ENCODE data around the gene MED15.

DNA sequence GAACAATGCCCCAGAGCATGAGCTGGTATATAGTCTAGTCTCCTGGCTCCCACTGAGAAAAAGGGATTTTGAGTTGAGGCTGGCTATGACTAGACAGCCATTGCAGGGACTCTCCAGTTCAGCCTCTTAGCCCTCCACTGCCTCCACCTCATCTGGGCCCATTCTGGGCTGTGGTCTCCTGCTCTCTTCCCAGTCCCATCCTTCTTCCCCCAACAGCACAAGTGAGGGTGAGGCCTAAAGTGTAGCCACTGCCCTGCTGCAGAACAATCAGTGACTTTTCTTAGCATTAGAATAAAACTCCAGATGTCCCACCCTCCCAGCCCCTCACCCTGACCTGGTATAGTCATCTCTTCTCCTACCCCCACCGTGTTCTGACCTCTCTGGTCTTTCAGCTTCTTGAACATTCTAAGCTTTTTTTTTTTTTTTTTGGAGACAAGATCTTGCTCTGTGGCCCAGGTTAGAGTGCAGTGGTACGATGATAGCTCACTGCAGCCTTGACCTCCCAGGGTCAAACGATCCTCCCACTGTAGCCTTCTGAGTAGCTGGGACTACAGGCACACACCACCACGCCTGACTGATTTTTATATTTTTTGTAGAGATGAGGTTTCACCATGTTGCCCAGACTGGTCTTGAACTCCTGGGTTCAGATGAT, 4.3 kb downstream of the MED15 start:
- TF ChIP-seq, protein P1, sequence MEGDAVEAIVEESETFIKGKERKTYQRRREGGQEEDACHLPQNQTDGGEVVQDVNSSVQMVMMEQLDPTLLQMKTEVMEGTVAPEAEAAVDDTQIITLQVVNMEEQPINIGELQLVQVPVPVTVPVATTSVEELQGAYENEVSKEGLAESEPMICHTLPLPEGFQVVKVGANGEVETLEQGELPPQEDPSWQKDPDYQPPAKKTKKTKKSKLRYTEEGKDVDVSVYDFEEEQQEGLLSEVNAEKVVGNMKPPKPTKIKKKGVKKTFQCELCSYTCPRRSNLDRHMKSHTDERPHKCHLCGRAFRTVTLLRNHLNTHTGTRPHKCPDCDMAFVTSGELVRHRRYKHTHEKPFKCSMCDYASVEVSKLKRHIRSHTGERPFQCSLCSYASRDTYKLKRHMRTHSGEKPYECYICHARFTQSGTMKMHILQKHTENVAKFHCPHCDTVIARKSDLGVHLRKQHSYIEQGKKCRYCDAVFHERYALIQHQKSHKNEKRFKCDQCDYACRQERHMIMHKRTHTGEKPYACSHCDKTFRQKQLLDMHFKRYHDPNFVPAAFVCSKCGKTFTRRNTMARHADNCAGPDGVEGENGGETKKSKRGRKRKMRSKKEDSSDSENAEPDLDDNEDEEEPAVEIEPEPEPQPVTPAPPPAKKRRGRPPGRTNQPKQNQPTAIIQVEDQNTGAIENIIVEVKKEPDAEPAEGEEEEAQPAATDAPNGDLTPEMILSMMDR (conservative IDR thresholded peaks at IDR 0.05), result no peak
- no peak for TF ChIP-seq EZH2 (IDR thresholded peaks at IDR 0.05; ENCODE audit: low read depth)

All from PC-9 (cell line).